Keratinocyte (primary cell): Measurements from ENCODE around the gene SLC22A3.

ENCODE experiments used
- CTCF ChIP-seq, 3 experiments: IDR thresholded peaks in 1 of 3; conservative IDR thresholded peaks in 1 of 3; optimal IDR thresholded peaks in 1 of 3; 2 replicates in 2 of 3; 3 replicates in 1 of 3; pipeline versions ENCODE3 to v1.5.1; 2011; ENCODE audit warnings: low read length in 3 of 3, mild to moderate bottlenecking in 3 of 3, moderate library complexity in 2 of 3, control low read depth in 1 of 3, inconsistent platforms in 1 of 3; ENCODE audit not compliant: insufficient read depth in 2 of 3; ENCODE audit errors: extremely low read depth in 1 of 3
- EZH2 ChIP-seq: IDR thresholded peaks from one replicate; pipeline ENCODE4 v1.6.1; 2012; ENCODE audit warnings: inconsistent platforms, mild to moderate bottlenecking, low read length, moderate library complexity

- TF ChIP-seq CTCF (optimal IDR thresholded peaks at IDR 0.05 in 1 of 3, IDR thresholded peaks at IDR 0.05 in 1 of 3, conservative IDR thresholded peaks at IDR 0.05 in 1 of 3; ENCODE audit: extremely low read depth in 1 of 3, insufficient read depth in 2 of 3, low read length in 3 of 3) = no peak
- TF ChIP-seq EZH2 = no peak
Measured at GRCh38 chr6:160349814-160350350, 1.7 kb downstream of the SLC22A3 start.
